HG02943 (cell line): ENCODE results near the gene PEAK1.

Source experiments
- ATAC-seq: cut with Tn5 transposase; IDR thresholded peaks from one replicate; pipeline ENCODE4 v1.9.1; 2021; ENCODE audit warnings: mild to moderate bottlenecking, low read depth, moderate library complexity; ENCODE audit not compliant: unreplicated experiment

Gene PEAK1

DNA sequence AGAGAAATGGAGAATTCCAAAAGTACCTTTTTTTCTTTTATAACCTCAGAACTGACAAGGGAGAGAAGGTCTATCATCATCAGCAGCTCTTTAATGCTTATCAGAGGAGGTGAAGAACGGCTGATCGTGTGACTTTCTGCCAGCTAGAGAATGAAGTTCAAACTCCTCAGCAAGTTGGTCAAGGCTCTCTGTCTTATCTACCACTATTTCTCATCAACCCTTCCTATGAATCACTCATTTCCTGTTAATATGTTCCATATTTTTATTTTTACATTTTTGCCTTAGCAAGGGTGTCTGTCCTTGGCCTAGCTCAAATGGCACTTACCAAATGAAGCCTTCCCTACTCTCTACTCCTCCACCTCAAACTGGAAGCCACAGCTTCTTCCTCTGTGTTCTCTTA lies 275.9 kb downstream of the PEAK1 start:
- ATAC-seq, result no peak

DNA sequence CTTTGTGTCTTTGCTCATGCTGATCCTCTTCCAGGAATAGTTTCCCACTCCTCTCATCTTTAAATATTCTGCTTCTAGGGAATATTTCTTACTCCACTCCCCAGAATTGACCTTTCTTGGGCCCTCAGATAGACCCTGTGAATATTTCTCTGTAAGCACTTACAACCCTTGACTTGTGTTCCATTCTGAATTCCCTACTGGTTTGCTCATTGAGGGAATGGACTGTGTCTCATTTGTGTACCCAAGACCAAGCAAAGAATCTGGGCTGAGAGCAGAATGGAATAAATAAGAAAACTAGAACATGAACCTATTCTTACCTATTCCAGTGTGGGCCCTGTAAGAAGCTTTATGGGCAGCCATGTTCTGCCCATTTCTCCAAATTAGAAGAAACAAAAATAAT lies 276.3 kb downstream of the PEAK1 start:
- ATAC-seq, result no peak

DNA sequence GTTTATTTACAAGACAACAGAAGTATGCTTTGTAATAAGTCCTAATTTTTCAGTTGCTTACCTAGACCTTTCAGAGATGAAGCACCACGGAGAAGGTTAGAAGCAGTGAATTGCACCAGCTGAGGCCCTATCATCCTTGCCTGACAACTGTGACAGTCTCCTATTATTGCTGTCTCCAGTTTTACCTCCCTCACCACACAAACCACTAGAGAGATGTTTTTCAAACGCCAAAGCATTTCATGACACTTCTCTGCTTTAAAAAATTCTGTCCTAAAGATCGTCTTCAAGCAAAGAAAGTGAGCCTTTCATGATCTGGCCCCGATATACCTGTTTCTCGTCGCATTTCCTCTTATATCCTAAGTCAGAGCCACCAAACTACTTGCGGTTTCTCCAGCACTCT lies 276.7 kb downstream of the PEAK1 start:
- no peak for ATAC-seq

DNA sequence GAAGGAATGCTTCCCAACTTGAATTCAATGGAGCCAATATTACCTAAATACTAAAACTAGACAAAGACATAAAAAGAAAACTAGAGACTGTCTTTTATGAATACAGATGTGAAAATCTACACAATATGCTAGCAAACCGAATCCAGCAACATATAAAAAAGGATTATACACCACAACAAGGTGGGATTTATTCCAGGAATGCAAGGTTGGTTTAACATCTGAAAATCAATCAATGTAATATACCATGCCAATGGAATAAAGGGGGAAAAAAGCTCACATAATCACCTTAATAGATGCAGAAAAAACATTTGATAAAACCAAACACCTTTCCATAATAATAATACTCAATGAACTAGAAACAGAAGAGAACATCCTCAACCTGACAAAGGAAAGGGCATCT lies 279.7 kb downstream of the PEAK1 start:
- ATAC-seq, result no peak

DNA sequence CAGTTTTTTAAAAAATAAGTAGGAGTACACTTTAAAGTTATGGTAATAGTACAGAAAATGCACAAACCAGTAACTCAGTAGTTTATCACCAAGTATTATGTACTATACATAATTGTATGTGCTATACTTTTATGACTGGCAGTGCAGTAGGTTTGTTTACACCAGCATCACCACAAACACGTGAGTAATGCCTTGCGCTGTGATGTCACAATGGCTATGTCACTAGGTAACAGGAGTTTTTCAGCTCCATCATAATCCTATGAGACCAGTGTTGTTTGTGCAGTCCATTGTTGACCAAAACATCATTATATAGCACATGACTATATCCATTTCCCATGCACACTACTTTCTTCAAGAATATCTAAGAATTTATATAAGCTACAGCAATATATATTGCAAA lies 280.6 kb downstream of the PEAK1 start:
- ATAC-seq, result no peak

DNA sequence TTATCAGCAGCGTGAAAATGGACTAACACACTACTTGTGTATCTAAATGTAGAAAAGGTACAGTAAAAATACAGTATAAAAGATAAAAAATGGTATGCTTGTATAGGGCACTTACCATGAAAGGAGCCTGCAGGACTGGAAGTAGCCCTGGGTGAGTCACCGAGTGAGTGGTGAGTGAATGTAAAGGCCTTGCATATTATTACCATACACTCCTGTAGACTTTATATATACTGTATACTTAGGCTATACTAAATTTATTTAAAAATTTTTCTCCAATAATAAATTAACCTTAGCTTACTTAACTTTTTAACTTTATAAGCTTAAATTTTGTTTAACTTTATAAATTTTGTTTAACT lies 281.8 kb downstream of the PEAK1 start:
- ATAC-seq, result no peak

DNA sequence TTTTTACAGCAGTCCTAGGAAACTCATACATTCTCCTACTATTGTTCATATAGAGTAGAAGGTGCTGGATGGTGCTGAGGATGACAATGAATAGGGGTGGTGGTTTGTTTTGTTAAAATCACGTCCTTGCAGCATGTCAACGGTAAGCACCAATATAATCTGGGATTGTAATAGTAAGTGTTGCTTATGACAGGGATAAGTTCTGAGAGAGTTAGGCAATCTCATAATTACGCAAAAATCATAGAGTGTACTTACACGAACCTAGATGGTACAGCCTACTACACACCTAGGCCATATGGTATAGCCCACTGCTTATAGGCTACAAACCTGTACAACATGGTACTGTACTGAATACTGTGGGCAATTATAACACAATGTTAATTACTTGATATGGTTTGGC lies 284.7 kb downstream of the PEAK1 start:
- no peak for ATAC-seq

DNA sequence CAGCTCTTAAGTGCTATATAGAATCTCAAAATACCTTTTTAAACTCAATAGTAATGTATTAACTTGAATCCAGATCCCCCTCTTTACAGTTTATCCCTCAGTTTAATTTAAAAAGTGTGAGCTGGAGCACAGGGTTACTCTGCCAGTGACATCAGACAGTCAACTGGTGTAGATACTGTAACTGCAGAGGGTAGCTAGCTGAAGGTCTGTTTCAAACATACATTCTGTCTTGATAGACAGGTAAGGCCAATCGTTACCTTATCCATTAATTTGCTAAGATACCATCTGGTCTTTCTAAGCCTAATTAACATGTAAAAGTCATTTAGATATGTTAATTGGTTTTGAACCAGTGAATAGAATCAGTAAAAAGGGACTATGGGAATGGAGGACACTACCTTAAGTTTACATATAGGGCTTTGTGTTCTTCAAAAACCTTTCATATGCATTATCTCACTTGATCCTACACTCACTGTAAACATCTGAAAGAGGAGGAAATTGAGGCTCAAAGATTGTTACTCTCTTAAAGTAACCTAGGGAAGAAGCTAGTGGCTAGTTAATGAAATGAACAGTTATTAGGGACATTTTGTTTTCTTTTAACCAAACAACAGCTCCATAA lies 289.5 kb downstream of the PEAK1 start:
- no peak for ATAC-seq

DNA sequence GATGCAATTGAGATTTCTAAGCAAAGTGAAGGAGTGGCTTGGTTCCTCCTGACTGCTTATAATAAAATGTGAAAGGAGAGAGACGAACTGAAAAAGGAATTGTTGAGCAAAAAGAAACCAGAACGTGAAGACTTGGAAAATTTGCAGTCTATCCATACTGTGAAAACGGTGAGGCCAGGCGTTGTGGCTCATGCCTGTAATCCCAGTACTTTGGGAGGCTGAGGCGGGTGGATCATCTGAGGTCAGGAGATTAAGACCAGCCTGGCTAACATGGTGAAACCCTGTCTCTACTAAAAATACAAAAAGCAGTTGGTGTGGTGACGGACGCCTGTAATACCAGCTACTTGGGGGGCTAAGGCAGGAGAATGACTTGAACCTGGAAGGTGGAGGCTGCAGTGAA lies 292.3 kb downstream of the PEAK1 start:
- no peak for ATAC-seq

DNA sequence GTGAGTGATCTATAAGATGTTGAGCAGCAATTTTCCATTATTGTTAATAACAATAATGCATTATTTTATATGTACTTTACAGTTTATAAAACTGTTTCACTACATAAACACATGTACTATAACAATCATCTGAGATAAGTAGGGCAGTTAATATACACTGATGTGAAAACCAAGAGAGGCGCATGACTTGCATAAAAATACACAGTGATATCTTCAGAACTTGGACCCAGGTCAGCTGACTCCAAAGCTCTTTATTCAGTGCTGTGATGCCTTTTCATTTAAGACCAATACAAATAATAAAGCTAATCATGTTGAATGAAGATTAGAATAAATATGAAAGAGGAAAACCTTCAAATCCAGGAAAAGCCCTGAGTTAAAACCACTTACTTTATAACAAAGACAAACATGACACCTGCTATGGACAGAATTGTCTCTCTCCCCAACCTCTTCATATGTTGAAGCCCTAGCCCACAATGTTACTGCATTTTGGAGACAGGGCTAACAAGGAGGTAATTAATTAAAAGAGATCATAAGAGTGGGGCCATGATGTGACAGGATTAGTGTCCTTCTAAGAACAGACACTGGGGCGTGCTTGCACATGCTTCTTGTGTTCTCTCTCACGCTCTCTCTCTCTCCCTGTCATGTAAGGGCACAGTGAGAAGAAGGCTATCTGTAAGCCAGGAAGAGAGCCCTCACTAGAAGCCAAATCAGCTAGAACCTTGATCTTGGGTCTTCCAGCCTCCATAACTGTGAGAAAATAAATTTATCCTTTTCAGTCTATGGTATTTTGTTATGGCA lies 293.2 kb downstream of the PEAK1 start:
- ATAC-seq, result no peak

DNA sequence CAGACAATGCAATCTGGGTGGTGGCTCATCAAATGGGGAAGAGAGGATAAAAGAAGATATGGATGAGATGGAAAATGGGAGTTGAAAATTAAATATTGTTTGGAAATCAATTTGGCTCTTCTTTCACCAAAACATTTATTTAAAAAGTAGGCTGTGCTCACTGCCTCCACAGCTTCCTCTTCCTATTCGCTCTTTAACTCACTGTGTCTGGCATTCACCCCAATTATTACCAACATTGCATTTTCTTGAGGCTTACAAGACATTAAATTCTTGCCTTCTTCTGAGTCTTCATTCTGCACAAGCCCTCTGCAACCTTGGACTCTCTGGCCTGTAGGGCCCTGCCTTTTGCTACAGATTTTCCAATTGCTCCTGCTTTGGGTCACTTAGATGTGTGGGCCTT lies 296.1 kb downstream of the PEAK1 start:
- no peak for ATAC-seq

DNA sequence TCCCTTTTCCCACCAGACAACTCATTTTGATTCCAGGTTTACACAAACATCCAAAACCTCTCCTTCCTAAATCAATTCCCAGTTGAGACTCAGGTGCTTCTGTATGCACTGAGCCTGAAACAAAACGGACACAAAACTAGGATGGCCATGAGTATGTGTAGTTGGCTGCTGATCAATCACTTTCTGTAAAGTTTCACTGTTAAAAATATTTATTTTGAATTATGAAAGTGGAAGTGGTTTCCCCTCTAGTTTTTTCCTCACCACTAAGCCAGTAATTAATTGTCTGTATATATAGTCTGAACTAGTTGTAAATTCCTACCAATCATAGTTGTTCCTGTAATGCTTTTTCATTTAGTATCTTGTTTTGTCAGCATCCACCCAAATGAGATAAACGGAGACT lies 297.3 kb downstream of the PEAK1 start:
- no peak for ATAC-seq

DNA sequence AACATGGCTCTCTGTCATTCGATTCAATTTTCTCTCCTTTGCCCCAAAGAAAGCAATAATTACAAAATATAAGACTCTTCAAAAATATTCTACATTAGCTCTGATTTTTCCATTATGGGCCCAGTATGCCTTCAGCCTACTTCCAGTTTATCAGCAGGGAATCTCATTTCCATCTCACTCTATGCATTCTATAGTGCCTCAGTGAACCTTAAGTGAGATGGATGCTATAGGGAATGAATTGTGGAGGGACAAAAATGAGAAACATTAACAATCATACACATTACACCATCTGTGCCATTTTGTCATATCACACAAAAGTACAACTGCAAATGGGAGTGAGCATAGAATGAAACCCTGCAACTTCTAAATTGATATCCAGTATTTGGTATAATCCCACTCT lies 298.3 kb downstream of the PEAK1 start:
- ATAC-seq, result no peak

DNA sequence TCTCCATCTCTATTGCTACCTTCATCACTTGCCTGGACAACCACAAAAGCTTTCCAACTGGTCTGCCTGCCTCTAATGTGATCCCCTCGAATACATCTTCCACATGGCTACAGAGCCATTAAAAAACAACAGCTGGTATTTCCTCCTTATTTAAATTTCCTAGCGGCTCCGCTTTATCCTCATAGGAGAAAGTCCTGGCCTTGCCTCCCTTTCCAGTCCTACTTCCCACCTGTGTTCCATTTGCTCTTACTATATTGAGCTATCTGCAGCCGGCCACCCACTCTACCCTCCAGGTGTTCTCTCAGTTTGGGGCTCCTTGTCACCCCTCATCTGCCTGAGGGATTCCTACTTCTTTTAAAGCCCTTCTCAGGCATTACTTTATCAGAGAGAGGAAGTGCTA lies 299.3 kb downstream of the PEAK1 start:
- ATAC-seq, result no peak

DNA sequence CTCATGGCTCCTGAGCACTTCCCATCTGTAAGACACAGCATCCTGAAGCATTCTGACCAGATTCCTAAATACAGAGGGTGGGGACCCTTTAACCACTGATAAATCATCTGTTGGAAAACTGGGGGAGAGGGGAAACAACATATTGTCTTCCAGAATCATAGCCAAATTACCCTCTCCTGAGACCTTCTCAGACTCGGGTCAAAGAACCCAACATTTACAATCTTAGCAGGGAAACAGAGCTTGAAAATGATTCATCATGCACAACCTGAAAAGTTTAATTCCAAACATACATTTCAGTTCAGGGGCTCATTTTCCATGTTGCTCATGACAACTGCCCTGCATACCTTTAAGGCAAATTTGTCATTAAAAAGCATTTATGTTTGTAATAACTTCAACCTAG lies 300.5 kb downstream of the PEAK1 start:
- ATAC-seq, result no peak

DNA sequence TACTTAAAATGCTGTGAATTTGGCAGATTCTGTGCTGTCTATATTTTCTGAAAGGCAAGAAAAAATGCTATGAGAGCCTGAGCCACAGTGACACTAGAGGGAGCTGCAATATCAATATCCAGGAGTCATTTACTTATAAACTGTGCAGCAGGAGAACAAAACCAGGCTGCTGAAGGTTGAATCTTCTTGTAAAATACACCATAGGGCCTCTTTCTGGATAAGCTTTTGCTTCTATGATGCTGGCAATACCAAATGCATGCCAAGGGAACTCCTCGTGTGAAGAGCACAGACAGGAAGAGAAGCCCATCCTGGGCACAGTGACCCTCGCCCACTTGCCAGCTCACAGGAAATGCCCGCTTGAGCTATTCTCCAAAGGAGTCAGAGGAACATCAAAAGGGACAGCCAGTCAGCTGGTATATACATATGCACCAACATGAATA lies 301.0 kb downstream of the PEAK1 start:
- no peak for ATAC-seq

DNA sequence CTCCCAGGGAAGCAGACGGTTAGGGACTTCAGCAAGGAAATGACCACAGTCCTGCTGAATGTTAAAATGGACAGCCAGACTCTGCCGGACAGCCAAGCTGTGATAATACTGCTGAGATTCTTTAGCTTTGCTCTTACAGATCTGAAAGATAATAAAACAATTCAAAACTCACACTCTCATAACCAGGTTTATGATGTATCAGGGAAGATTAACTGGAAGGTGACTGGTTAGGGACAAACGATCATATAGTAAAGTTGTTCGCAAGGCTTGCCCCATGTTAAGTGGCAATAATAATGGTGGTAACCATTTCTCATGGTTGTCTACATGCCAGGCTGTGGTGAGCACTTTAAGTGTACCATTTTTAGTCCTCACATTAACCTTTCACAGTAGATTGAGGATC lies 304.7 kb downstream of the PEAK1 start:
- ATAC-seq, result no peak

DNA sequence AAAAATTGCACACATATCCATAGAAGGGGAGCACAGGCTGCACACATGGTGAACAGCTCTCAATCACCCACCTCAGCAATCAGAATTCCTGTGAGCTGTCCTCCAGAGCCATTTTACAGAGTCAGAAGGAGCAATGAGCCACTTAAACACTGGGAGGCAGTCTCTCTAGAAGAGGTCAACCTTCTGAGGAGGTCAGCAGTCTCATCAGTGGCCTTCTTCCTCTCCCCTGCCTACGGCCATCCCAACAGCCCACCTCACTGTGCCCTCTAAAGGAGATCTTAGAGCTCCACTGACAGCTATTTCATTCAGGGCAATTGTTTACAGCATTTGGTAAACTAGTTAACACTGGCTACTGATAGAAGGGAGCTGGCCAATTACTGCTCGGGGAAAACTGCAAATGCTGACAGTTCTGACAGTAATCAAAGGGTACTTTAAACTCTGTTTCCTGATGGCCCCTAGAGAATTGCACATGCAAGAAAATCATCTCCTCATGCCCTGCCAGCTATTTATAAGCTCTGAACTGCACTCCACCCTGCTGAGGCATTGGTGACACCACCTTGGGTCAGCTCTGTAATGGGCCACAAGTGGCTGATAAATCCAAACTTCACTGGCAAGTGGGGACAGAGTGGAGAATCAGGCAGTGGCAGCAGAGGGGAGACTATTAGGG lies 306.9 kb downstream of the PEAK1 start:
- no peak for ATAC-seq

DNA sequence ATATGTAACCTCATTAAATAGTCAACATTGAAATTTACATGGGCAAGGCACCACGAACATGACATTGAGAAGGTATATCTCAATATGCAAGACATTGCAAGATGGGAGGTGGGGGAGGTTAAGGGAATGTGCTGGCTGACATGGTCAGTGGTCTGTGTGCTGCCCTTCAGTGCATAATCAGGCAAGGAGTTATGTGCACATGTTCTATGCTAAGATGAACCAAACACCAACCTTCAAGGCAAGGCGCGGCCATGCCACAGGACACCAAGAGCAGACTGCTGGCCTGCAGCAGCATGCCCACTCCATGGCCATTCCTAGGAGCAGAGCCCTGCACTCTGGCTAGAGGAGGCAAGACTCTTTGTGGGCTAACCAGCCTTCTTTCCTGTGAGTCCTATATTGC lies 308.1 kb downstream of the PEAK1 start:
- ATAC-seq, result no peak

DNA sequence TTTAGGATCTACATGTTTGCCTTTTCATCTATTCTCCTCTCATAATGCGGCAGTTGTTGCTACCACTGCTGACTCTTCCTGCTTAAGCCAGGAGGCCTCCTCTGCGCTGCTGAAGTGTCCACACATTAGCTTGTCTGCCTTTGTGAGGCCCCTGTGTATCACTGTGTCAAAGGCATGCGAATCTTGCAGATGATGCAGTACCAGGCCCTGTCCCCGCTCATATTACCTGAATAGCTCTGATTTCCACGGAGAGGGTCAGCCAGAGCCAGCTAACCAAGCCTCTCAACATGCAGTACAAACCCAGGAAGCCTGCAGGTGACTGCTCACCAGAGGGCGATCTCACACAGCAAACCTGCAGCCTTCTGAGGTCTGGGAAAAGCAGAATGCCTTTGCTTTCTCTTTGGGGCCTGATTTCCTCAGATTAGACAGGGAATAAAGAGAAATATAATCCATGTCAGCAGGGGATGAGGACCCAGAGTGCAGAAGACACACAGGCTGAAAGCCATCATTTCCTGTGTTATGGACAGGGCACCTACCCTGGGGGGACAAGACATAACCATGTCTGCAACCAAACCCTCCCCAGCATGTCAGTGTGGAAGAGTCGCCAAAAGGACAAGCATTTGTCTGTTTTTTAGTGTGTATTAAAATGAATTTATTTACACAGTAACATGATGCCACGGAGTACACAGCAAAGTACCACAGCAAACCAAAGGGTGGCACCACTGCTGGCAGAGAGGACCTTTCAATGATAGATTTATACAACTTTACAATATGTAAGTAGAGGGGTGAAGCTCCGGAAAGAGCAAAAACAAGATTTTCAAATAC lies 312.2 kb downstream of the PEAK1 start:
- no peak for ATAC-seq

DNA sequence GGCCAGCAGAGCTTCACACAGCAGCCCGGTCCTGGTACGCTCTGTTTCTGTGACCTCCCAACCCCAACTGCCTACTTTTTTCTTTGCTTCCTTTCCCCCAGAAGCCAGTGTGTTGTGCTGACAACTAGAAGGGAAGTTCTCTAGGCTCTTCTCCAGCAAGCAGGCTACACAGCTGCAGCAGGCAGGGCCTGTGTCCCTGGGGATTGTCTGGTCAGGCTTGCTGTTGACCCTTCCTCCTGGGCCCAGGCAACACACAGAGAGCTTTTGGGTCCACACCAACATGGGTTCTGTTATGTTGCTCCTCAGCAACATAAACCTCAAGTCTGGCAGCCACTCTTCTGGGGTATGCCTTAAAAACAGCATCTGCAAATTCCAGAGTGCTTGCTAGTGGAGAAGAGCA lies 312.8 kb downstream of the PEAK1 start:
- no peak for ATAC-seq
